Heart left ventricle (tissue), 13 donors: ENCODE measurements around the gene TMEM40.

Experiments
- POLR2A ChIP-seq, 2 donors: fragments of 450-650 bp; IDR thresholded peaks; one replicate each; pipeline ENCODE4 v1.6.1; 2017; ENCODE audit warnings: antibody characterized with exemption in 2 of 2, mild to moderate bottlenecking in 2 of 2, moderate library complexity in 2 of 2
- TF ChIP-seq, protein P1 (sequence below), 12 donors: fragments of 200-600 bp; sonication (generic) in 4 of 12; IDR thresholded peaks; one replicate each; pipeline versions ENCODE4 v1.5.0 to v1.8.0; 2018 to 2022; ENCODE audit warnings: antibody characterized with exemption in 12 of 12, mild to moderate bottlenecking in 5 of 12
- donor health status: ischemic (EF 13 %, LVEDD 7.1; RV severe dilation, severe dysfunction).
- donor health status: DM: no; HTN: yes; CAD: no.
- donor health status: DM: no; HTN: no; CAD: no.
- donor health status: ischemic (EF 25% LVEDD 6.9; RV normal size, moderate dysfunction).
- donor health status: ischemic (EF 25% LVEDD 5.7; RV mildly dilated, moderate dysfunction).
- donor health status: ischemic (EF 35%, LVEDD 5.7; RV mildly dilated, moderate dysfunction).
- donor health status: nonischemic (EF 11% LVEDD 7.7; RV severe dilation, severe dysfunction).
- donor health status: DM: yes; HTN: yes; CAD: no.
- donor health status: PGD.
- donor health status: ischemic (EF 29% LVEDD 5.4; RV normal size, mild dysfunction).
- donor health status: nonischemic (EF 23%, LVEDD 6.1; RV moderate dilation, normal function).

DNA sequence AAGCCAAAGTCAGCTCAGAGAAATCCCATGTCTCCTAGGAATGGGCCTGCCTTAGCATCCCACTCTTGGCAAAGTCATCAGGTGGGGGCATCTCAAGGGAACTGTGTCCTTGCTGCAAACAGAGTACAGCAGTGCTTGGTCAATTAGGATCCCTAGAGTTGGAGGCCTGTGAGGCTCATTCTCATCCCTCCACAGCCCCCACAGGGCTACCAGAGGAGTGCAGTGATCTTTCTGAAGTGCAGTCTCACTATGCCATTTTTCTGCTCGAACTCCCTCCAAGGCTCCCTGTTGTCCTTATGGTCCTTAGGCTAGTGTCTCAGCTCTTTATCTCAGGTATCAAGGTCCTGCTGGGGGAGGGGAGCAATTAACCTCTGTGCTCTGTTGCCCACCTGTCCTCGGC is 31.1 kb downstream of the TMEM40 start:
- TF ChIP-seq, protein P1, sequence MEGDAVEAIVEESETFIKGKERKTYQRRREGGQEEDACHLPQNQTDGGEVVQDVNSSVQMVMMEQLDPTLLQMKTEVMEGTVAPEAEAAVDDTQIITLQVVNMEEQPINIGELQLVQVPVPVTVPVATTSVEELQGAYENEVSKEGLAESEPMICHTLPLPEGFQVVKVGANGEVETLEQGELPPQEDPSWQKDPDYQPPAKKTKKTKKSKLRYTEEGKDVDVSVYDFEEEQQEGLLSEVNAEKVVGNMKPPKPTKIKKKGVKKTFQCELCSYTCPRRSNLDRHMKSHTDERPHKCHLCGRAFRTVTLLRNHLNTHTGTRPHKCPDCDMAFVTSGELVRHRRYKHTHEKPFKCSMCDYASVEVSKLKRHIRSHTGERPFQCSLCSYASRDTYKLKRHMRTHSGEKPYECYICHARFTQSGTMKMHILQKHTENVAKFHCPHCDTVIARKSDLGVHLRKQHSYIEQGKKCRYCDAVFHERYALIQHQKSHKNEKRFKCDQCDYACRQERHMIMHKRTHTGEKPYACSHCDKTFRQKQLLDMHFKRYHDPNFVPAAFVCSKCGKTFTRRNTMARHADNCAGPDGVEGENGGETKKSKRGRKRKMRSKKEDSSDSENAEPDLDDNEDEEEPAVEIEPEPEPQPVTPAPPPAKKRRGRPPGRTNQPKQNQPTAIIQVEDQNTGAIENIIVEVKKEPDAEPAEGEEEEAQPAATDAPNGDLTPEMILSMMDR (IDR thresholded peaks at IDR 0.05): no peak
- no peak for TF ChIP-seq POLR2A (IDR thresholded peaks at IDR 0.05)
